Panc1 (cell line): ENCODE measurements around the gene LYPD6B.

Experiments
- POLR2AphosphoS5 ChIP-seq: IDR thresholded peaks from 2 replicates; pipeline ENCODE4 v1.6.1; 2012; ENCODE audit warnings: mild to moderate bottlenecking, low read depth, low read length, moderate library complexity
- TCF7L2 ChIP-seq: IDR thresholded peaks from 2 replicates; pipeline ENCODE4 v1.6.1; 2011; ENCODE audit warnings: mild to moderate bottlenecking, low read depth, low read length, inconsistent platforms
- TF ChIP-seq, protein P1 (sequence below): fragments of 450-650 bp; IDR thresholded peaks from 2 replicates; pipeline ENCODE4 v1.5.1; 2017; ENCODE audit warnings: mild to moderate bottlenecking
- TF ChIP-seq, protein P2 (sequence below), 2 experiments: IDR thresholded peaks; 2 replicates each; pipeline ENCODE4 v1.6.1; 2011 to 2012; ENCODE audit warnings: low read depth in 2 of 2, control low read depth in 1 of 2, low read length in 1 of 2, mild to moderate bottlenecking in 1 of 2, moderate library complexity in 1 of 2; ENCODE audit not compliant: insufficient read depth in 1 of 2

DNA sequence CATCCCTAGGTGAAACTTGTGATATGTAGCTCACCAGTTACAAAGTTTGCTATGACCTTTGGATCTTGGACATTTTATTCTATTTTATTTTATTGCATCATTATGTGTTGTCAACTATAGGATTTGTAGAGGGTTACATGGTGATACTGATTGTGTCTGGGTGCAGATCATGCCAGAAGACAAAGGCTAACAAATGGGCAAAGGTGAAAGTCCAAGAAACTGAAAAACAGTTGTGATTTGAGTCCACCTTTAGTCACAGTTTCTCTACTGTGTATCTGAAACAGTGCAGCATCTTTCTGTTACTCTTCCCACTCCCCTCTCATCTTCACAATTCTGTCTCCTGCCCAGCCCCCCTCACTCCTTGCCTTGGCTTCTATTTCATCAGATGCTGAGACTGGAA, 180.0 kb downstream of the LYPD6B start:
- TF ChIP-seq, protein P1, sequence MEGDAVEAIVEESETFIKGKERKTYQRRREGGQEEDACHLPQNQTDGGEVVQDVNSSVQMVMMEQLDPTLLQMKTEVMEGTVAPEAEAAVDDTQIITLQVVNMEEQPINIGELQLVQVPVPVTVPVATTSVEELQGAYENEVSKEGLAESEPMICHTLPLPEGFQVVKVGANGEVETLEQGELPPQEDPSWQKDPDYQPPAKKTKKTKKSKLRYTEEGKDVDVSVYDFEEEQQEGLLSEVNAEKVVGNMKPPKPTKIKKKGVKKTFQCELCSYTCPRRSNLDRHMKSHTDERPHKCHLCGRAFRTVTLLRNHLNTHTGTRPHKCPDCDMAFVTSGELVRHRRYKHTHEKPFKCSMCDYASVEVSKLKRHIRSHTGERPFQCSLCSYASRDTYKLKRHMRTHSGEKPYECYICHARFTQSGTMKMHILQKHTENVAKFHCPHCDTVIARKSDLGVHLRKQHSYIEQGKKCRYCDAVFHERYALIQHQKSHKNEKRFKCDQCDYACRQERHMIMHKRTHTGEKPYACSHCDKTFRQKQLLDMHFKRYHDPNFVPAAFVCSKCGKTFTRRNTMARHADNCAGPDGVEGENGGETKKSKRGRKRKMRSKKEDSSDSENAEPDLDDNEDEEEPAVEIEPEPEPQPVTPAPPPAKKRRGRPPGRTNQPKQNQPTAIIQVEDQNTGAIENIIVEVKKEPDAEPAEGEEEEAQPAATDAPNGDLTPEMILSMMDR, result no peak
- TF ChIP-seq POLR2AphosphoS5, result no peak
- TF ChIP-seq, protein P2, sequence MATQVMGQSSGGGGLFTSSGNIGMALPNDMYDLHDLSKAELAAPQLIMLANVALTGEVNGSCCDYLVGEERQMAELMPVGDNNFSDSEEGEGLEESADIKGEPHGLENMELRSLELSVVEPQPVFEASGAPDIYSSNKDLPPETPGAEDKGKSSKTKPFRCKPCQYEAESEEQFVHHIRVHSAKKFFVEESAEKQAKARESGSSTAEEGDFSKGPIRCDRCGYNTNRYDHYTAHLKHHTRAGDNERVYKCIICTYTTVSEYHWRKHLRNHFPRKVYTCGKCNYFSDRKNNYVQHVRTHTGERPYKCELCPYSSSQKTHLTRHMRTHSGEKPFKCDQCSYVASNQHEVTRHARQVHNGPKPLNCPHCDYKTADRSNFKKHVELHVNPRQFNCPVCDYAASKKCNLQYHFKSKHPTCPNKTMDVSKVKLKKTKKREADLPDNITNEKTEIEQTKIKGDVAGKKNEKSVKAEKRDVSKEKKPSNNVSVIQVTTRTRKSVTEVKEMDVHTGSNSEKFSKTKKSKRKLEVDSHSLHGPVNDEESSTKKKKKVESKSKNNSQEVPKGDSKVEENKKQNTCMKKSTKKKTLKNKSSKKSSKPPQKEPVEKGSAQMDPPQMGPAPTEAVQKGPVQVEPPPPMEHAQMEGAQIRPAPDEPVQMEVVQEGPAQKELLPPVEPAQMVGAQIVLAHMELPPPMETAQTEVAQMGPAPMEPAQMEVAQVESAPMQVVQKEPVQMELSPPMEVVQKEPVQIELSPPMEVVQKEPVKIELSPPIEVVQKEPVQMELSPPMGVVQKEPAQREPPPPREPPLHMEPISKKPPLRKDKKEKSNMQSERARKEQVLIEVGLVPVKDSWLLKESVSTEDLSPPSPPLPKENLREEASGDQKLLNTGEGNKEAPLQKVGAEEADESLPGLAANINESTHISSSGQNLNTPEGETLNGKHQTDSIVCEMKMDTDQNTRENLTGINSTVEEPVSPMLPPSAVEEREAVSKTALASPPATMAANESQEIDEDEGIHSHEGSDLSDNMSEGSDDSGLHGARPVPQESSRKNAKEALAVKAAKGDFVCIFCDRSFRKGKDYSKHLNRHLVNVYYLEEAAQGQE (IDR thresholded peaks at IDR 0.05; ENCODE audit: insufficient read depth in 1 of 2, low read depth in 2 of 2, low read length in 1 of 2), result no peak
- TF ChIP-seq TCF7L2, result no peak
